Activated B cell treated with CpG ODN at 0.5 μM for 24 hours (primary cell): ENCODE results near the gene TAF6L. TPM values are rescaled to one million over a fixed set of nuclear protein-coding genes. Genes with fewer than 3 reads are reported as not detected.

Experiments used
- ATAC-seq: fragments of 200-7000 bp; cut with Tn5 transposase; one replicate; pipeline ENCODE4 v1.10.0; 2021; ENCODE audit warnings: low read depth, mild to moderate bottlenecking, moderate library complexity
- CTCF ChIA-PET: fragments of 350-600 bp; sonication (Branson Sonifier 250); formaldehyde crosslinking; loops from one replicate; lab custom pipeline; 2021; ENCODE audit warnings: antibody characterized with exemption; lab: Charles Lee
- POLR2A ChIA-PET: fragments of 350-600 bp; sonication (Branson Sonifier 250); formaldehyde crosslinking; loops from one replicate; lab custom pipeline; 2021; ENCODE audit warnings: antibody characterized with exemption; lab: Charles Lee
- DNase-seq: peaks from one replicate; pipeline ENCODE4 v3.0.0; 2022
- H3K27ac Mint-ChIP-seq: one replicate; pipeline ENCODE4 v1.8.0; 2020; ENCODE audit warnings: mixed read lengths
- H3K27me3 Mint-ChIP-seq: one replicate; pipeline ENCODE4 v1.8.0; 2021; ENCODE audit warnings: mixed read lengths
- H3K36me3 Mint-ChIP-seq: one replicate; pipeline ENCODE4 v1.8.0; 2021; ENCODE audit warnings: low read depth, mixed read lengths
- H3K4me1 Mint-ChIP-seq: one replicate; pipeline ENCODE4 v1.8.0; 2021; ENCODE audit warnings: mixed read lengths
- H3K4me3 Mint-ChIP-seq: one replicate; pipeline ENCODE4 v1.8.0; 2020; ENCODE audit warnings: mild to moderate bottlenecking, mixed read lengths
- H3K9me3 Mint-ChIP-seq: one replicate; pipeline ENCODE4 v1.8.0; 2020; ENCODE audit warnings: mixed read lengths
- intact Hi-C: fragments of 100-400 bp; cut with micrococcal nuclease; formaldehyde crosslinking; loops from one replicate; pipeline ENCODE4 v1.15.1; 2024
- total RNA-seq: library from RNA; stranded (reverse); gene quantifications from 2 replicates; pipeline ENCODE4 v1.2.3, GENCODE V29; 2022
- TF ChIP-seq, protein P1 (sequence below): fragments of 200-600 bp; IDR thresholded peaks from one replicate; pipeline ENCODE4 v1.8.0; 2022; ENCODE audit warnings: antibody characterized with exemption, mild to moderate bottlenecking

Gene TAF6L
- total RNA-seq, 1 donor from 2014 or later, result 38.6 TPM

DNA sequence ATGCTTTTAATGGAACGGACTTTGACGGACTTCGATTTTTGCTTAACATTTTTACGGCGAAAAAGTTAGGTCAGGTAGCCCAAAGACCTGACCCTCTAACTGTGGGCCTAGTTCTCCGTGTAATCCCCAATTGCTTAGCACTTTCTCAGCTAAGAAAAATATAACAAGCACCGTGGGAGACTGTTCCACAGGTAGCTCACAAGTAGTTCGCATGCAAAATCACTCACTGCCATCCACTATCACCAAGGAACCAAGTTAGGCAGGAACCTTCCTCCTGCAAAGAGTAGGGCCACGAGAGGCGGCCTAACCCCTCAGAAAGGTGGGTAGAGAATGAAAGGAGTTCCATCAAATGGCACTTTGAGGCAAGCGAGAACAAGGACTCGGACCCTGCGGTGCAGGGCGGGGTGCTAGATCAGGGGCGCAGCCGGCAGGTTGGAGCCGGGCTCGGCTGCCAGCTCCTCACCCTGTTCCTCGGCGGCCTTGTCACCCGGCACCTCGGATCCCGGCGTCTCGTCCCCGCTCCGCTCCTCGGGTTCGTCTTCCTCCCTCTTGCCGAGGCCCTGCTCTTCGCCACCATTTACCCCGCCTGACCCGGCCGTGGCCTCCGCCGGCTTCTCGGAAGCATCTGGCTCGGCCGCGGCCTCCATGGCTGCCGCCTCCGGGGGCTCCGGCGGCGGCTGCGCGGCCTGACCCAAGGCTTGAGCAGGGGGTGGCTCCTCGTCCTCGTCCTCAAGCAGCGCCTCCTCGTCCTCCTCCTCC is 44.9 kb upstream of the TAF6L start:
- no peaks in the 10 kb centered on the region for H3K27me3 Mint-ChIP-seq
- H3K36me3 Mint-ChIP-seq, result peaks cover 75% of the 10 kb centered on the region
- peak overlapping the region; percentile 98 for H3K4me3 Mint-ChIP-seq
- intact Hi-C loops, result loop anchor here (2.0 kb wide), 2 partner anchors 74 to 136 kb away; partner anchors contain the start of gene INTS5
- ChIA-PET POLR2A (interaction anchor here (0.5 to 8.9 kb wide), 31 partner anchors 10 to 183 kb away, joined by 3 to 193 read pairs (median 11); partner anchors contain the start of genes B3GAT3, BSCL2, C11orf98 and CSKMT), CTCF (interaction anchor here (1.5 kb wide), 1 partner anchor 134 kb away, joined by 3 read pairs; no protein-coding TSS in a partner anchor)
- DNase-seq, result no peak
- H3K9me3 Mint-ChIP-seq, result no peaks in the 10 kb centered on the region
- H3K4me1 Mint-ChIP-seq, result peaks cover 53% of the 10 kb centered on the region
- H3K27ac Mint-ChIP-seq, result peak overlapping the region; percentile 74
- TF ChIP-seq, protein P1, sequence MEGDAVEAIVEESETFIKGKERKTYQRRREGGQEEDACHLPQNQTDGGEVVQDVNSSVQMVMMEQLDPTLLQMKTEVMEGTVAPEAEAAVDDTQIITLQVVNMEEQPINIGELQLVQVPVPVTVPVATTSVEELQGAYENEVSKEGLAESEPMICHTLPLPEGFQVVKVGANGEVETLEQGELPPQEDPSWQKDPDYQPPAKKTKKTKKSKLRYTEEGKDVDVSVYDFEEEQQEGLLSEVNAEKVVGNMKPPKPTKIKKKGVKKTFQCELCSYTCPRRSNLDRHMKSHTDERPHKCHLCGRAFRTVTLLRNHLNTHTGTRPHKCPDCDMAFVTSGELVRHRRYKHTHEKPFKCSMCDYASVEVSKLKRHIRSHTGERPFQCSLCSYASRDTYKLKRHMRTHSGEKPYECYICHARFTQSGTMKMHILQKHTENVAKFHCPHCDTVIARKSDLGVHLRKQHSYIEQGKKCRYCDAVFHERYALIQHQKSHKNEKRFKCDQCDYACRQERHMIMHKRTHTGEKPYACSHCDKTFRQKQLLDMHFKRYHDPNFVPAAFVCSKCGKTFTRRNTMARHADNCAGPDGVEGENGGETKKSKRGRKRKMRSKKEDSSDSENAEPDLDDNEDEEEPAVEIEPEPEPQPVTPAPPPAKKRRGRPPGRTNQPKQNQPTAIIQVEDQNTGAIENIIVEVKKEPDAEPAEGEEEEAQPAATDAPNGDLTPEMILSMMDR, result no peak
- no peak for ATAC-seq

DNA sequence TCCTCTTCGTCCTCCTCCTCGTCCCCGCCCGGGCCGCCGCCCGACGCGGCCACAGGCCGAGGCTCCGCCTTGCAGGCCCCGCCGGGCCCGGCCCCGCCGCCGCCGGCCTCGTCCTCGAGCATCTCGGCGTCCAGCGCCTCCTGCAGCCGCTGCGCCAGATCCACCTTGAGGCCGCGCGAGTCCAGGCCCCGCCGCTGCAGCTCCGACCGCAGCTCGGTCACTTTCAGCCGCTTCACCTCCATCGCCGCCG is 44.4 kb upstream of the TAF6L start:
- ATAC-seq (no peak), DNase-seq (no peak)
- ChIA-PET POLR2A (interaction anchor here (0.7 to 8.9 kb wide), 42 partner anchors 8 to 759 kb away, joined by 3 to 193 read pairs (median 7); partner anchors contain the start of genes B3GAT3, BSCL2, C11orf98 and CSKMT), CTCF (interaction anchor here (1.0 to 1.5 kb wide), 3 partner anchors 60 to 136 kb away, joined by 3 to 4 read pairs (median 3); partner anchors contain the start of gene TUT1)
- intact Hi-C loops, result loop anchor here (1.0 to 2.0 kb wide), 7 partner anchors 18 to 136 kb away; partner anchors contain the start of genes GANAB, INTS5, TAF6L and TMEM179B
- peak overlapping the region; percentile 98 for H3K4me3 Mint-ChIP-seq
- H3K27ac Mint-ChIP-seq, result peak overlapping the region; percentile 98
- no peaks in the 10 kb centered on the region for H3K9me3 Mint-ChIP-seq
- peaks cover 55% of the 10 kb centered on the region for H3K4me1 Mint-ChIP-seq
- peaks cover 72% of the 10 kb centered on the region for H3K36me3 Mint-ChIP-seq
- TF ChIP-seq, protein P1, result no peak
- H3K27me3 Mint-ChIP-seq, result no peaks in the 10 kb centered on the region

DNA sequence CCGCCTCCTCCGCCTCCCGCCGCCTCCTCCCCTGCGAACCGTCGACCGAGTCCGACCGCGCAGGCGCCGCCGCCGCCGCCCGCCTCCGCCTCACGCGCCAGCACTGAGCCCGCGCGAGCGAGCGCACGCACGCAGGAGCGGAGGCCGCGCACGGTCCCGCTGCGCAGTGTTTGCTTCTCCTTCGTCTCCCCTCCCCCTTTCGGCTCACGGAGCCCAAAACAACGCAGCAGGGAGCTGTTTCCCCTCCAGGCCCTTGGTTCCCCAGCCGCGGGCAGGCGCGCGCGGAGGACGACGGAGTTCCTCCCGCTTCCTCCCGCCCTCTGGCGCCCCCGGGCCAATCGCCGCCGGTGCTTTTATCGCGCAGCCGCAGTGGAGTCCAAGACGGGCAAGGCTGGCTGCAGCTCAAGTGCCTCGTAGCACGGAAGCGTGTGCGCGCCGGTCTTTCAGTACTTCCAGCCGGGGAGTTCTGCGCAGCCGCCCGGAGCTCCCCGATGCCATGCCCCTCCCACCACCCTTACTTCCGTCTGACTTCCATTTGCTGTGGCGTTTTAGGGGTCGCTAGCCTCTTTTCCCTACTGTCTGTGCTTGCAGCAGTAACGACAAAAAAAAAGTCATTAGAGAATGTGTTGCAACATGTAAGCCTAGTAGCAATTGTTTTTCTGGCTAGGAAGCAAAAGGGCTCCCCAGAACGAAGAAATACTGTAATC is 43.9 kb upstream of the TAF6L start, which contains the start of gene HNRNPUL2:
HNRNPUL2 (minus strand) TSS at position 293 of the 707 bp plus-strand sequence. CDS start 301 bp downstream, outside the sequence.
- H3K9me3 Mint-ChIP-seq, result no peaks in the 10 kb centered on the region
- H3K27me3 Mint-ChIP-seq, result no peaks in the 10 kb centered on the region
- peaks cover 55% of the 10 kb centered on the region for H3K4me1 Mint-ChIP-seq
- TF ChIP-seq, protein P1, result no peak
- DNase-seq, result peak; percentile 97
- ChIA-PET CTCF (interaction anchor here (0.6 to 1.1 kb wide), 5 partner anchors 26 to 302 kb away, joined by 3 to 4 read pairs (median 3); partner anchors contain the start of genes TUT1, WDR74 and ZBTB3), POLR2A (interaction anchor here (0.5 to 8.9 kb wide), 56 partner anchors 8 to 1372 kb away, joined by 3 to 193 read pairs (median 6); partner anchors contain the start of genes B3GAT3, BSCL2, C11orf98 and CSKMT)
- peak within 1 kb of the TSS; percentile 98 for H3K4me3 Mint-ChIP-seq
- peak; percentile 84 for ATAC-seq
- H3K27ac Mint-ChIP-seq, result peak within 1 kb of the TSS; percentile 98
- intact Hi-C loops, result loop anchor here (1.0 to 2.0 kb wide), 7 partner anchors 18 to 136 kb away; partner anchors contain the start of genes GANAB, INTS5, TAF6L and TMEM179B
- peaks cover 67% of the 10 kb centered on the region for H3K36me3 Mint-ChIP-seq

DNA sequence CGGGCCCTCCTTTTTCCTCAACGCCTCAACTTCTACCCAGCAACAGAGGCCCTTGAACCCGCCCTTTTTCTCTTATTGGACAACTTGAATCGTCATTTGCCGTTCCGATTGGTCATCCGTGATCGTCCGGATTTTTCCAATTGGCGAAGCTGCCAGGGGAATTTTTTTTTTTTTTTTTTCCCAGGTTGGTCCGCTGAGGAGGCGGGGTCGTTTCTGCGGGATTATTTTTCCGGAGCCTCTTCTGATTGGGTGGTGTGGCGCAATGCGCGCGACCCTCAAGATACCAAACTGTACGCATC is 43.4 kb upstream of the TAF6L start:
- peak overlapping the region; percentile 98 for H3K27ac Mint-ChIP-seq
- ATAC-seq, result peak; percentile 58
- peaks cover 64% of the 10 kb centered on the region for H3K36me3 Mint-ChIP-seq
- TF ChIP-seq, protein P1, result no peak
- H3K9me3 Mint-ChIP-seq, result no peaks in the 10 kb centered on the region
- H3K4me3 Mint-ChIP-seq, result peak overlapping the region; percentile 98
- peak; percentile 67 for DNase-seq
- H3K27me3 Mint-ChIP-seq, result no peaks in the 10 kb centered on the region
- ChIA-PET CTCF (interaction anchor here (0.6 to 1.1 kb wide), 6 partner anchors 26 to 303 kb away, joined by 3 to 4 read pairs (median 3); partner anchors contain the start of genes TUT1, WDR74 and ZBTB3), POLR2A (interaction anchor here (0.5 to 8.9 kb wide), 57 partner anchors 9 to 1498 kb away, joined by 3 to 193 read pairs (median 6); partner anchors contain the start of genes B3GAT3, BSCL2, C11orf98 and CSKMT)
- intact Hi-C loops, result loop anchor here (1.0 to 2.0 kb wide), 13 partner anchors 19 to 153 kb away; partner anchors contain the start of genes GANAB, INTS5, TAF6L and TMEM179B
- peaks cover 54% of the 10 kb centered on the region for H3K4me1 Mint-ChIP-seq
